ENCODE results near the gene GAN. TPM values are rescaled to one million over a fixed set of nuclear protein-coding genes. Genes with fewer than 3 reads are reported as not detected.

The GAN gene
- total RNA-seq, 4 donors from 2014 or later = 12.9 to 378 (median 14.7) TPM

DNA sequence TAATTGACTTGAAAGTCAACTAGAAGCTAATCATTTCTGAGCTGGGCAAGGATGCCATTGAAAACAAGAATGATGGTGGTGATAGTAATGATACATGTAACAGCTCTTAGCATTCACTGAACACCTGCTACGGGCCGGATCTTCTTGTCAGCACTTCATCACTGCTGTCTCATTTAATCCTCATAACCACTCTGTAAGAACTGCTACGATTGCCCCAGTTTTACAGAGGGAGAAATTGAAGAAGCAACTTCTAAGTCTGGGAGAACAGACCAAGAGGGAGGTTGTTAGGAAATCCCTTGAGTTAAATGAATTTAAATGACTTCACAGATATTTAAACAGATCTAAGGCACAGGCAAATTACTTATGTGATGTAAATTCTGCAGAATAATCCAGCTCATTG is 7.0 kb upstream of the GAN start:
- Histone ChIP-seq H3K27me3 (no peaks in the 10 kb centered on the region), H3K27ac (no peak overlapping the region), H3K9me3 (no peaks in the 10 kb centered on the region), H3K4me3 (no peak overlapping the region), H3K4me1 (peaks cover 0 to 2% (median 0%) of the 10 kb centered on the region in 4 donors), H3K36me3 (no peaks in the 10 kb centered on the region)
- no peak for DNase-seq
- intact Hi-C loops (cut with DNase I; ENCODE audit: low total_unique reads) (no loop called here), in situ Hi-C loops (cut with MboI; ENCODE audit: low pct_ligation_motif_present in 1 of 4, low pct_unique_long_range_greater_than_20kb in 1 of 4, low sequenced_read_pairs in 3 of 4) (loop anchor here in 1 of 4 donors (25.0 kb wide), 1 partner anchor 295 kb away; the partner anchor contains the start of genes CENPN and CMC2)
- WGBS, 2 donors (ENCODE audit: low coverage in 1 of 2) = 88 to 90% methylated on average over 3 of the region's 3 CpGs
- TF ChIP-seq, protein P1, sequence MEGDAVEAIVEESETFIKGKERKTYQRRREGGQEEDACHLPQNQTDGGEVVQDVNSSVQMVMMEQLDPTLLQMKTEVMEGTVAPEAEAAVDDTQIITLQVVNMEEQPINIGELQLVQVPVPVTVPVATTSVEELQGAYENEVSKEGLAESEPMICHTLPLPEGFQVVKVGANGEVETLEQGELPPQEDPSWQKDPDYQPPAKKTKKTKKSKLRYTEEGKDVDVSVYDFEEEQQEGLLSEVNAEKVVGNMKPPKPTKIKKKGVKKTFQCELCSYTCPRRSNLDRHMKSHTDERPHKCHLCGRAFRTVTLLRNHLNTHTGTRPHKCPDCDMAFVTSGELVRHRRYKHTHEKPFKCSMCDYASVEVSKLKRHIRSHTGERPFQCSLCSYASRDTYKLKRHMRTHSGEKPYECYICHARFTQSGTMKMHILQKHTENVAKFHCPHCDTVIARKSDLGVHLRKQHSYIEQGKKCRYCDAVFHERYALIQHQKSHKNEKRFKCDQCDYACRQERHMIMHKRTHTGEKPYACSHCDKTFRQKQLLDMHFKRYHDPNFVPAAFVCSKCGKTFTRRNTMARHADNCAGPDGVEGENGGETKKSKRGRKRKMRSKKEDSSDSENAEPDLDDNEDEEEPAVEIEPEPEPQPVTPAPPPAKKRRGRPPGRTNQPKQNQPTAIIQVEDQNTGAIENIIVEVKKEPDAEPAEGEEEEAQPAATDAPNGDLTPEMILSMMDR (IDR thresholded peaks at IDR 0.05) = no peak
- TF ChIP-seq POLR2AphosphoS5 (IDR thresholded peaks at IDR 0.05) (no peak), POLR2A (IDR thresholded peaks at IDR 0.05) (no peak), EP300 (IDR thresholded peaks at IDR 0.05; ENCODE audit: low read depth) (no peak)

DNA sequence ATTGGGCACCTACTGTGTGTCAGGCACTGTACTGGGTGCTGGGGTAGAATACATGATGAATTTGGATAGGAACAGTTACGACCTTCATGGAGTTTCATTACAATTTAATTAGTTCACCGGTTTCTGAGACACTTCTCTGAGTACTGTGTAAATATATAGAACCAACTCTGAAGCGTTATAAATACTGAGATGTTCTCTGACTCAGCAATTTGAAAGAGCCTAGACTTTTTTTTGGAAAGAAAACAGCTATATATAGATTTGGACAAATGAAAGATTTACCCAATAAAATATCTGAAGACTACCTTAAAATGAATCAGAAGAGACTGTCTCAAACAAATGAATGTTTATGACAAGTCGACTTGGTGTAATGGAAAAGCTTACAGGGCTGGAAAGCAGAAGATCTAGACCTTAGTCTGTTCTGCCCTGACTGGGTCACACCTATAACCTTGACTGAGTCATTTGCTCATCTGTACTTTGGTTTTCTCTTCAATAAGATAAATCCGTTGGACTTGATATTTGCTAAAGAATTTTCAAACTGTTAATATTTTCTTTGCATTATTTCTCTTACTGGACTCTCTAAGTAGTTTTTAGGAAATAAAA is 4.6 kb upstream of the GAN start:
- Histone ChIP-seq H3K27me3 (no peaks in the 10 kb centered on the region), H3K27ac (no peak overlapping the region), H3K9me3 (no peaks in the 10 kb centered on the region), H3K36me3 (no peaks in the 10 kb centered on the region), H3K4me1 (peaks cover 7 to 15% (median 12%) of the 10 kb centered on the region in 4 donors), H3K4me3 (no peak overlapping the region)
- in situ Hi-C loops (cut with MboI; ENCODE audit: low pct_ligation_motif_present in 1 of 4, low pct_unique_long_range_greater_than_20kb in 1 of 4, low sequenced_read_pairs in 3 of 4) (loop anchor here in 3 of 4 donors (10.0 to 25.0 kb wide), 3 partner anchors 45 to 298 kb away; partner anchors contain the start of genes CENPN (in 1 of the 3) and CMC2 (in 1 of the 3)), intact Hi-C loops (cut with DNase I; ENCODE audit: low total_unique reads) (no loop called here)
- WGBS, 2 donors (ENCODE audit: low coverage in 1 of 2) = 69 to 74% methylated on average over 5 of the region's 5 CpGs
- no peak for DNase-seq
- TF ChIP-seq, protein P1 (IDR thresholded peaks at IDR 0.05) = no peak
- TF ChIP-seq POLR2AphosphoS5 (IDR thresholded peaks at IDR 0.05) (no peak), EP300 (IDR thresholded peaks at IDR 0.05; ENCODE audit: low read depth) (no peak), POLR2A (IDR thresholded peaks at IDR 0.05) (no peak)

DNA sequence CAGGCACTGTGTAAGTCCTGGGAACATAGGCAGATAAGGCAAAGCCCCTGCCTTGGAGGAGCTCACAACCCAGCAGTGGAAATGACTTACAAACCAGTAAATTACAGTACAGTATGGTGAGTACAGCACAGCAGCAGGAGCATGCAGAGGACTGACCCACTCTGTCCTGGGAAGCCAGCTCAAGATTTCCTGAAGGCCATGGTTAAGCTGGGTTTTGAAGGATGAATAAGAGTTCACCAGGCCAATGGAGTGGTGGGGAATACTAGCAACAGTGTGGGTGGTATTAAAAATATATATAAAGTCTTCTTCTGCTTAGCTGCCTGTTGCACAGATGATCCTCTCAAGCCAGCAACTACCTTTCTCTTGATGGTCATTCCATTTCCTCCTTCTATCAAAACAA is 3.0 kb upstream of the GAN start:
- Histone ChIP-seq H3K4me3 (no peak overlapping the region), H3K9me3 (no peaks in the 10 kb centered on the region), H3K27me3 (no peaks in the 10 kb centered on the region), H3K27ac (no peak overlapping the region), H3K36me3 (no peaks in the 10 kb centered on the region), H3K4me1 (peaks cover 14 to 24% (median 19%) of the 10 kb centered on the region in 4 donors)
- DNase-seq = no peak
- intact Hi-C loops (cut with DNase I; ENCODE audit: low total_unique reads) (no loop called here), in situ Hi-C loops (cut with MboI; ENCODE audit: low pct_ligation_motif_present in 1 of 4, low pct_unique_long_range_greater_than_20kb in 1 of 4, low sequenced_read_pairs in 3 of 4) (loop anchor here in 3 of 4 donors (10.0 to 25.0 kb wide), 3 partner anchors 47 to 299 kb away; partner anchors contain the start of genes CENPN (in 1 of the 3) and CMC2 (in 1 of the 3))
- TF ChIP-seq POLR2A (IDR thresholded peaks at IDR 0.05) (no peak), POLR2AphosphoS5 (IDR thresholded peaks at IDR 0.05) (no peak), EP300 (IDR thresholded peaks at IDR 0.05; ENCODE audit: low read depth) (no peak)
- TF ChIP-seq, protein P1 (IDR thresholded peaks at IDR 0.05) = no peak

DNA sequence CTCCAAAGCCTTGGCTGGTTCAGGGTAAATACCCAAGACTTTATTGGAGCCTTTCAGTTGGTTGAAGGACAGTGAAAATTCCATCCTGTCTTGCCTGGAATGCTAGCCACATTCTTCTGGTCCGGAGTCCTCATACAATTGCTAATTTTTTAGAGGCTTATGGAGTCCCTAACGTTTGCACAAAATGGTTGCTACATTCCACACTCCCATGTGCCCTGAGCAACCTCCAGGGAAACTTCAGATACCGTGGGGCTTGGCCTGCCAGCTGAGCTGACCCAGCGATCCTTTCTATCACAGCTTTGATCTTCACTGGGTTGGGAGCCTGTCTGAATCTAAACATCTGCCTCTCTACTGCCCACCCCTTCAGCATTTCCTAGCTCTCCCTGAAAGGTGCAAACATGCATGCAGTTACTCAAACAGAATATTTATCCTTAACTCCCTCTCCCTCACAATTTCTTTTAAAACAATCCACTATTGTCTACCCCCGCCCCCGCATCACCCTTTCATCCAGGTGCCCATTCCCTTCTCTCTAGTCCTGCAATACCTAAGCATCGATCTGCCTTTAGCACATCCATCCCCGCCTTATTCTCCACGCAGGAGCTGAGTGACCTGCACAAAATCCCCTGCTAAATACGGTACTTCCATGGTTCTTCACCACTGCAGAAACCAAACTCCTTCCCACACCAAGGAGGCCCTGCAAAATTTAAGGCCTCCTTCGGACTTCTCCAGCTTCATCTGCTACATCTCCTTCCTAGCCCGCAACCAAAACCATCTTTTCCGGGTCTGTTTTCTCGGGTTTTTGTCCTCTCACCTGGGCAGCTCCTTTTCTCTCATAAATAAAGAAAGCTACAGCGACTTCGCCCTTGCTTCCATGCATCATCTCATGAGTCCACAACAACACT is 810 bp upstream of the GAN start:
- in situ Hi-C loops (cut with MboI; ENCODE audit: low pct_ligation_motif_present in 1 of 4, low pct_unique_long_range_greater_than_20kb in 1 of 4, low sequenced_read_pairs in 3 of 4) = loop anchor here in 3 of 4 donors (10.0 to 25.0 kb wide), 3 partner anchors 49 to 302 kb away; partner anchors contain the start of genes CENPN (in 1 of the 3) and CMC2 (in 1 of the 3)

More for the DNA sequence above, 810 bp upstream of the GAN start:
- no peaks in the 10 kb centered on the region for H3K9me3 ChIP-seq
- H3K36me3 ChIP-seq = no peaks in the 10 kb centered on the region
- peaks cover 14 to 41% (median 22%) of the 10 kb centered on the region in 4 donors for H3K4me1 ChIP-seq
- TF ChIP-seq POLR2AphosphoS5 (IDR thresholded peaks at IDR 0.05) = no peak
- TF ChIP-seq, protein P1 (IDR thresholded peaks at IDR 0.05) = no peak
- no peak for TF ChIP-seq EP300 (IDR thresholded peaks at IDR 0.05; ENCODE audit: low read depth)
- no peak for TF ChIP-seq POLR2A (IDR thresholded peaks at IDR 0.05)
- no peaks in the 10 kb centered on the region for H3K27me3 ChIP-seq
- peak overlapping the region; percentile 95 to 97 (median 96) for H3K27ac ChIP-seq
- H3K4me3 ChIP-seq = peak overlapping the region; percentile 48 to 96 (median 81)
- whole genome bisulfite sequencing, 2 donors (ENCODE audit: low coverage in 1 of 2) = 5 to 6% methylated on average over 13 to 16 of the region's 16 CpGs
- intact Hi-C loops (cut with DNase I; ENCODE audit: low total_unique reads) = no loop called here
- DNase-seq = no peak

All from transverse colon (tissue), 4 donors.